Spinal cord (tissue), 10 donors: ENCODE results near the gene ZNF582. TPM values are rescaled to one million over a fixed set of nuclear protein-coding genes. Genes with fewer than 3 reads are reported as not detected.

Source experiments
- DNase-seq, 6 donors: peaks; one replicate each; pipeline versions ENCODE4 v3.0.0 to v3.0.0-alpha.2; 2013 to 2015; ENCODE audit warnings: low spot score in 6 of 6, low read depth in 4 of 6
- H3K27ac ChIP-seq: one replicate; pipeline ENCODE4 v1.5.1; 2013; ENCODE audit warnings: low read depth, low read length, control low read depth
- H3K27me3 ChIP-seq: one replicate; pipeline ENCODE4 v1.6.1; 2013; ENCODE audit warnings: low read length; ENCODE audit not compliant: control insufficient read depth, insufficient read depth
- H3K36me3 ChIP-seq: one replicate; pipeline ENCODE4 v1.6.1; 2013; ENCODE audit warnings: low read length; ENCODE audit not compliant: control insufficient read depth, insufficient read depth
- H3K4me1 ChIP-seq: one replicate; pipeline ENCODE4 v1.6.1; 2013; ENCODE audit warnings: low read length; ENCODE audit not compliant: control insufficient read depth, insufficient read depth
- H3K4me3 ChIP-seq: one replicate; pipeline ENCODE4 v1.5.1; 2013; ENCODE audit warnings: low read depth, low read length, control low read depth
- H3K9me3 ChIP-seq: one replicate; pipeline ENCODE4 v1.6.1; 2013; ENCODE audit warnings: low read length; ENCODE audit not compliant: control insufficient read depth, insufficient read depth
- WGBS: methylation state at CpG from one replicate; pipeline ENCODE4 v1.1.5; 2013; ENCODE audit warnings: missing lambda C conversion rate; ENCODE audit not compliant: insufficient coverage; 5-methylcytosine and 5-hydroxymethylcytosine counted together
- polyA plus RNA-seq, 2 donors: library from polyadenylated mRNA; unstranded; fragments of 120-200 nt; gene quantifications; one replicate each; pipeline ENCODE4 v1.2.1, GENCODE V29; 2013; ENCODE audit not compliant: insufficient read length in 2 of 2
- total RNA-seq, 2 donors: library from RNA; depleted of rRNA in 1 of 2; stranded (reverse); fragments of 120-200 nt in 1 of 2; fragments of >200 nt in 1 of 2; gene quantifications; one replicate each; pipeline versions ENCODE4 v1.2.3 to v1.2.4, GENCODE V29; 2013 to 2014
- donor health status: healthy.

The ZNF582 gene
- total and polyA plus RNA-seq, 4 donors = 5.3 to 8.7 (median 7.5) TPM

- WGBS = 100% methylated on average over 1 of the region's 4 CpGs
- Histone ChIP-seq H3K4me1 (peaks cover 5% of the 10 kb centered on the region), H3K9me3 (no peaks in the 10 kb centered on the region), H3K27me3 (no peaks in the 10 kb centered on the region), H3K4me3 (no peak overlapping the region), H3K36me3 (peaks cover 10% of the 10 kb centered on the region), H3K27ac (no peak overlapping the region)
- no peak for DNase-seq
Measured at GRCh38 chr19:56400485-56400884, 7.2 kb upstream of the ZNF582 start.

- Histone ChIP-seq H3K4me1 (peaks cover 3% of the 10 kb centered on the region), H3K27me3 (no peaks in the 10 kb centered on the region), H3K36me3 (peaks cover 10% of the 10 kb centered on the region), H3K4me3 (no peak overlapping the region), H3K9me3 (no peaks in the 10 kb centered on the region), H3K27ac (no peak overlapping the region)
- no peak for DNase-seq
- 96% methylated on average over 5 of the region's 5 CpGs for WGBS
Measured at GRCh38 chr19:56398809-56399208, 5.5 kb upstream of the ZNF582 start.

DNA sequence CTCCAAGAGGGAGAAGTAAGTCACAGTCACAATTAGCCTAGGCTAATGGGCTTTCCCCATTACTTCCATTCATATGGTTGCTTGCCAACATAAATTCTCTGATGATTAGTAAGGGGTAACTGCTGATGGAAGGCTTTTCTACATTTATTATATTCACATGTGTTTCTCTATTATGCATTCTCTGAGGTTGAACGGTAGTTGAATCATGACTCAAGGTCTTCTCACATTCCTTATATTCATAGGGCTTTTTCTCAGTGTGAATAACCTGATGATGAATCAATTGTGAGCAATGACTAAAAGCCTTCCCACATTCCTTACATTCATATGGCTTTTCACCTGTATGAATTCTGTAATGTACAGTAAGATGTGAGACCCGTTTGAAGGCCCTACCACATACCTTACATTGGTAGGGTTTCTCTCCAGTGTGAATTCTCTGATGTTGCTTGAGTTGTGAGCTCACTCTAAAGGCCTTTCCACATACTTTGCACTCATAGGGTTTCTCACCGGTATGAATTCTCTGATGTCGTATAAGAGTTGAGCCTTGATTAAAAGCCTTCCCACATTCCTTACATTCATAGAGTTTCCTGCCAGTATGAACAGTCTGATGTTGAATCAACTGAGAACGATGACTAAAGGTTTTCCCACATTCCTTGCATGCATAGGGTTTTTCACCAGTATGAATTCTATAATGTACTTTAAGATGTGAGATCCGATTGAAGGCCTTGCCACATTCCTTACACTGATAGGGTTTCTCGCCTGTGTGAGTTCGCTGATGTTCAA is 9.3 kb downstream of the ZNF582 start:
- Histone ChIP-seq H3K27me3 (no peaks in the 10 kb centered on the region), H3K4me1 (no peaks in the 10 kb centered on the region), H3K36me3 (peaks cover 6% of the 10 kb centered on the region), H3K27ac (no peak overlapping the region), H3K4me3 (no peak overlapping the region), H3K9me3 (no peaks in the 10 kb centered on the region)
- 100% methylated on average over 2 of the region's 8 CpGs for WGBS
- DNase-seq = no peak

GRCh38 chr19:56377105-56377924 is 16.0 kb downstream of the ZNF582 start:
- H3K36me3 ChIP-seq = peaks cover 15% of the 10 kb centered on the region
- WGBS = 94% methylated on average over 2 of the region's 11 CpGs
- H3K4me1 ChIP-seq = no peaks in the 10 kb centered on the region
- H3K27me3 ChIP-seq = no peaks in the 10 kb centered on the region
- DNase-seq = no peak
- no peaks in the 10 kb centered on the region for H3K9me3 ChIP-seq
- H3K27ac ChIP-seq = no peak overlapping the region
- H3K4me3 ChIP-seq = no peak overlapping the region

DNA sequence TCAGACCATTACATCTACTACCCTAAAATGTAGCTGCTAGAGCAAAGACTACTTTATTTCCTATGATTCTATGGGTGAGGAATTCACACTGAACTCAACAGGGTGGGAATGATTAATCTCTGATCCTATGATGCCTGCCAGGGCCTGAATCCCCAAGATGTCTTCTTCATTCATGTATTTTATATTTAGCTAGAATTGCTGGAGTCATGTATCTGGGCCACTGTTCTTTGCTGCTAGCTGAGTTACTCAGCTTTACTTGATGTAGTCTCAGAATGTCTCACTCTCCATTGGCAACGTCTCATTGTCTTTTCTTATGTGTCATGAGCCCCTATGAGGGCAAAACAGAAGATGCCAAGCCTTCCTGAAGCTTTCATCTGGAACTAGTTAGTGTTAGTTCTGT is 21.1 kb downstream of the ZNF582 start:
- H3K36me3 ChIP-seq = peaks cover 18% of the 10 kb centered on the region
- DNase-seq = no peak
- H3K4me3 ChIP-seq = no peak overlapping the region
- WGBS = 83% methylated on average over 1 of the region's 1 CpG
- H3K9me3 ChIP-seq = no peaks in the 10 kb centered on the region
- no peak overlapping the region for H3K27ac ChIP-seq
- H3K27me3 ChIP-seq = no peaks in the 10 kb centered on the region
- H3K4me1 ChIP-seq = no peaks in the 10 kb centered on the region

DNA sequence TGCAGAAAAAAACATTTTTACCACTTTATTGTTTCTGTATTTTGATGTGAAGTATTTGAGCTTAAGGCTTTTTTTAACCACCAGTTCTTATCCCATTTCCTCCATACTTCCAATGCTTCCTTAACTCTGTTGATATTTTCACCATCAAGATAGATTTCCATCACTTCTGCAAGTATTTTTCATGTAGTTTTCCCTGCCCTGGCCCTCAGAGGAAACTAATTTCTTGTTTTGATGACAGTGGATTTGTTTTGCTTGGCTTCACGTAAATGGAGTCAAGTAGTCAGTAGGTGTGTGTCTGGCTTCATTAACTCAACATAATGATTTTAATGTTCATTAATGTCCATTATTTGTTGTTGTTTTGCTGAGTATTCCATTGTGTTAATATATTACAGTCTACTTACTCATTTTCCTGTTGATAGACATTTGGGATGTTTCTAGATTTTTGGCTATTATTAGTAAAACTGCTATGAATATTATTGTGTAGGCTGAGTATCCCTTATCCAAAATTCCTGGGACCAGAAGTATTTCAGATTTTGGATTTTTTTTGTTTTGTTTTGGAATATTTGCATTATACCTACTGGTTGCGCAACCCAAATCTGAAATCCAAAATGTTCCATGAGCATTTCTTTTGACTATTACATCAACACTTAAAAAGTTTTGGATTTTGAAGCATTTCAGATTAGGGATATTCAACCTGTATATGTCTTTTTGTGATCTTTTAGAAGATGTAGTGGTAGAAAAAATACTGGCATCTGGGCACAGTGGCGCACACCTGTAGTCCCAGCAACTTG is 23.3 kb downstream of the ZNF582 start:
- WGBS = 100% methylated on average over 1 of the region's 3 CpGs
- H3K36me3 ChIP-seq = peaks cover 12% of the 10 kb centered on the region
- H3K4me3 ChIP-seq = no peak overlapping the region
- no peaks in the 10 kb centered on the region for H3K4me1 ChIP-seq
- no peak overlapping the region for H3K27ac ChIP-seq
- no peak for DNase-seq
- no peaks in the 10 kb centered on the region for H3K9me3 ChIP-seq
- H3K27me3 ChIP-seq = no peaks in the 10 kb centered on the region

DNA sequence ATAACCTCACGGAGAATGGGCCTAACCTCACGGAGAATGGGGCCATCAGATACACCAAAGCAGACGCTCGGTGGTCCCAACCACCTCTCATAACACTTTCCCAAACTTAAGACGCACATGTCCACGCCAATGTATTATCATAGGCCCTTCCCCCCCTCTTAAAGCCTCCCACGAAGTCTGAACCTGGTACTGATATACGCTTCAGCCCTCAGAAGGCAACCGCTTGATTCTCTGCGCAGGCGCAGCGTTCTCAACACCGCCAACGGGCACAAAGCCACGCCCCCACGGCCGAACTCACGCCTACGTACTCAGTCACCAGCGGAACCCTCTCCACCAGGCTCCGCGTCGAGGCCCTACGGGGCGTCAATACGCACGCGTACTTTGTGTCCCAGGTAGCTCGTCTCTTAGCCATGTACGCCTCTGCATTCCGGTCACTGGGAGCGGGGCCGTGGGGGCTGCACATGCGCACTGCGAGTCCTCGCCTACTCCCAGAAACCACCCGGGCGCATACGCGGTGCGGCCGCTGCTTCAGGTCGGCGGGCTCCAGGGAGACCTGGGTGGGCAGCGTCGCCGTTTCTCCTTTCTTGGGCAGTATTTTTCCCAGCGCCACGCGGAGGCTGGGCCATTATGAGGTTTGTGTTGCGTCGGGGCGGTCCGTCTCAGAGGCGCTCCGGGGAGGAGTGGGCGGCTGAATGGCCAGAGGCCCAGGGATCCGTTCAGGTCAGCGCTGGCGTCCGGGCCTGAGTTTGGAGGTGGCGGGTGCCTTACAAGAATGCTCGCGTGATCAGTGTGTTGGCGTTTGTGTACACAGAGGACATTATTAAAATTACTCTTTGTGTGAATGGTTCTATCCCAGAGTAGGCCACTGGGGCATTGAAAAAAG is 25.3 kb downstream of the ZNF582 start:
- H3K27ac ChIP-seq = peak overlapping the region; percentile 89
- peak; percentile 87 to 99 (median 94) for DNase-seq
- no peaks in the 10 kb centered on the region for H3K27me3 ChIP-seq
- 3% methylated on average over 65 of the region's 65 CpGs for WGBS
- H3K4me1 ChIP-seq = no peaks in the 10 kb centered on the region
- peak overlapping the region; percentile 83 for H3K4me3 ChIP-seq
- H3K36me3 ChIP-seq = peaks cover 6% of the 10 kb centered on the region
- no peaks in the 10 kb centered on the region for H3K9me3 ChIP-seq

DNA sequence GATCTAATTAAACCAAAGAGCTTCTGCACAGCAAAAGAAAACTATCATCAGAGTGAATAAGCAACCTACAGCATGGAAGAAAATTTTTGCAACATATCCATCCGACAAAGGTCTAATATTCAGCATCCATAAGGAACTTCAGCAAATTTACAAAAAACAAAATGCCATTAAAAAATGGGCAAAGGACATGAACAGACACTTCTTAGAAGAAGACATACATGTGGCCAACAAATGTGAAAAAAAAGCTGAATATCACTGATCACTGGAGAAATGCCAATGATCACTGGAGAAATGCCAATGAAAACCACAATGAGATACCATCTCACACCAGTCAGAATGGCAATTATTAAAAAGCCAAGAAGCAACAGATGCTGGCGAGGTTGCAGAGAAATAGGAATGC is 32.5 kb downstream of the ZNF582 start:
- H3K27me3 ChIP-seq = no peaks in the 10 kb centered on the region
- WGBS = 88% methylated on average over 1 of the region's 2 CpGs
- H3K9me3 ChIP-seq = peaks cover 10% of the 10 kb centered on the region

GRCh38 chr19:56356944-56357343 is 36.4 kb downstream of the ZNF582 start:
- WGBS = 57% methylated on average over 1 of the region's 2 CpGs
- H3K4me3 ChIP-seq = no peak overlapping the region
- no peak for DNase-seq
- no peaks in the 10 kb centered on the region for H3K36me3 ChIP-seq
- H3K27me3 ChIP-seq = no peaks in the 10 kb centered on the region
- H3K4me1 ChIP-seq = no peaks in the 10 kb centered on the region
- no peak overlapping the region for H3K27ac ChIP-seq
- peaks cover 12% of the 10 kb centered on the region for H3K9me3 ChIP-seq

More for the DNA sequence above, 32.5 kb downstream of the ZNF582 start:
- DNase-seq = no peak
- Histone ChIP-seq H3K36me3 (peaks cover 5% of the 10 kb centered on the region), H3K27ac (no peak overlapping the region), H3K4me1 (no peaks in the 10 kb centered on the region), H3K4me3 (no peak overlapping the region)
